ENCODE results near the gene RRBP1. TPM values are rescaled to one million over a fixed set of nuclear protein-coding genes. Genes with fewer than 3 reads are reported as not detected.

Gene RRBP1
- total RNA-seq, 3 donors from 2014 or later: 210 to 402 (median 377) TPM

DNA sequence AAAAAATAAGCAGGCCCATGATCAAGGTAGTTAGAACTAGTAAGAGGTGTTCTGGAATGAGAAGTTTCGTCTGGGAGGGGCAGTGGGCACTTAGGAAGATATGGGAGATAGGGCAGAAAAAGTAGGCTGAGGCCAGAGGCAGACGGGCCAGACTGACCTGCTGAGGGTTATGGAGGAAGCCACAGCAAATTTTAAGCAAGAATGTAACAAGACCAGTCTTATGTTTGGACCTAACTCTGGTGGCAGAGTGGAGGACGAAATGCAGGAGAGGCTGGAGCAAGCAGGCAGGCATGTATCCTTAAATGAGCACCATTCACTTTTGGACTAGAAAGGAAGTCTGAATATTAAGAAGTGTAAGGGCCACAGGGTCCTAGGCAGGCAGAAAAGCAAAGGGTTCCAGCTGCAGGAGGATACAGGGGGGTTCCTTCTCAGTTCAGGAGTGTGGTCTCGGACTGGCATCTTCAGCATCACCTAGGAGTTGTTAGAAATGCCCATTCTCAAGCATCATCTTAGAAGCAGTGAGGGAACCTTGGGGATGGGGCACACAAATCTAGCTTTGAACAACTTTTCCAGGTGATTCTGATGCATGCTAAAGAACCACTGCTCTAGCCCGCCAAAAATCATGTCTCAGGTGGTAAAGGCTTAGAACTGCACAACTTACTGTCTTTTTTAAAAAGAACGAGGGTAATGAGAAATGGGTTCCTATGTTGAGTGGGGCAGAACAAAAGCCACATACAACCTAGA lies 113.8 kb downstream of the RRBP1 start:
- intact Hi-C loops (cut with DNase I, micrococcal nuclease): no loop called here
- Histone ChIP-seq H3K36me3 (ENCODE audit: low read depth) (no peaks in the 10 kb centered on the region), H3K9me3 (no peaks in the 10 kb centered on the region), H3K4me3 (no peak overlapping the region), H3K4me1 (ENCODE audit: low read depth) (peaks cover 25% of the 10 kb centered on the region)
- ATAC-seq (no peak), DNase-seq (no peak)
- TF ChIP-seq, protein P1, sequence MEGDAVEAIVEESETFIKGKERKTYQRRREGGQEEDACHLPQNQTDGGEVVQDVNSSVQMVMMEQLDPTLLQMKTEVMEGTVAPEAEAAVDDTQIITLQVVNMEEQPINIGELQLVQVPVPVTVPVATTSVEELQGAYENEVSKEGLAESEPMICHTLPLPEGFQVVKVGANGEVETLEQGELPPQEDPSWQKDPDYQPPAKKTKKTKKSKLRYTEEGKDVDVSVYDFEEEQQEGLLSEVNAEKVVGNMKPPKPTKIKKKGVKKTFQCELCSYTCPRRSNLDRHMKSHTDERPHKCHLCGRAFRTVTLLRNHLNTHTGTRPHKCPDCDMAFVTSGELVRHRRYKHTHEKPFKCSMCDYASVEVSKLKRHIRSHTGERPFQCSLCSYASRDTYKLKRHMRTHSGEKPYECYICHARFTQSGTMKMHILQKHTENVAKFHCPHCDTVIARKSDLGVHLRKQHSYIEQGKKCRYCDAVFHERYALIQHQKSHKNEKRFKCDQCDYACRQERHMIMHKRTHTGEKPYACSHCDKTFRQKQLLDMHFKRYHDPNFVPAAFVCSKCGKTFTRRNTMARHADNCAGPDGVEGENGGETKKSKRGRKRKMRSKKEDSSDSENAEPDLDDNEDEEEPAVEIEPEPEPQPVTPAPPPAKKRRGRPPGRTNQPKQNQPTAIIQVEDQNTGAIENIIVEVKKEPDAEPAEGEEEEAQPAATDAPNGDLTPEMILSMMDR (IDR thresholded peaks at IDR 0.05): no peak

- no peaks in the 10 kb centered on the region for H3K36me3 ChIP-seq (ENCODE audit: low read depth)
- DNase-seq (no peak), ATAC-seq (no peak)
- TF ChIP-seq, protein P1 (IDR thresholded peaks at IDR 0.05): no peak
- H3K4me3 ChIP-seq: no peak overlapping the region
- peaks cover 13% of the 10 kb centered on the region for H3K4me1 ChIP-seq (ENCODE audit: low read depth)
- intact Hi-C loops (cut with DNase I, micrococcal nuclease): no loop called here
- no peaks in the 10 kb centered on the region for H3K9me3 ChIP-seq
These were observed 115.7 kb downstream of the RRBP1 start for GRCh38 chr20:17566345-17566744.

- TF ChIP-seq, protein P1 (IDR thresholded peaks at IDR 0.05): no peak
- Histone ChIP-seq H3K36me3 (ENCODE audit: low read depth) (no peaks in the 10 kb centered on the region), H3K4me3 (no peak overlapping the region), H3K9me3 (no peaks in the 10 kb centered on the region), H3K4me1 (ENCODE audit: low read depth) (peaks cover 13% of the 10 kb centered on the region)
- no peak for DNase-seq
- intact Hi-C loops (cut with DNase I, micrococcal nuclease): no loop called here
- ATAC-seq: peak; percentile 8
These were observed 116.7 kb downstream of the RRBP1 start for GRCh38 chr20:17565169-17565845.

Other genes starting within 250 kb of the RRBP1 start
- gene BFSP1, start 150.9 kb downstream of the RRBP1 start, total RNA-seq: 1 to 10 TPM in 1 of 3 donors, under 1 TPM in 2; 0.17 to 1.1 (median 0.70) TPM
- gene DSTN, start 112.2 kb downstream of the RRBP1 start, total RNA-seq: 100 to 1,000 TPM; 261 to 946 (median 284) TPM
- gene BANF2, start 17.7 kb upstream of the RRBP1 start, total RNA-seq: not detected

Measured in mucosa of descending colon (tissue), 3 donors.